PC-9 (cell line): ENCODE data around the gene RIMS3.

Experiments
- CTCF ChIP-seq: fragments of 200-600 bp; sonication (generic); conservative IDR thresholded peaks from 2 replicates; pipeline ENCODE4 v1.6.1; 2017; ENCODE audit warnings: mixed run types, antibody characterized with exemption, mild to moderate bottlenecking, moderate library complexity
- EZH2 ChIP-seq: fragments of 200-600 bp; sonication (generic); IDR thresholded peaks from 2 replicates; pipeline ENCODE4 v1.8.0; 2017; ENCODE audit warnings: antibody characterized with exemption, low read depth

GRCh38 chr1:40661678-40662077, 3.8 kb downstream of the RIMS3 start:
- TF ChIP-seq CTCF (no peak), EZH2 (no peak)
